Keratinocyte (primary cell): ENCODE measurements around the gene COX7B2.

ENCODE experiments used
- EZH2 ChIP-seq: IDR thresholded peaks from one replicate; pipeline ENCODE4 v1.6.1; 2012; ENCODE audit warnings: inconsistent platforms, mild to moderate bottlenecking, low read length, moderate library complexity
- TF ChIP-seq, protein P1 (sequence below), 3 experiments: IDR thresholded peaks in 1 of 3; conservative IDR thresholded peaks in 1 of 3; optimal IDR thresholded peaks in 1 of 3; 2 replicates in 2 of 3; 3 replicates in 1 of 3; pipeline versions ENCODE3 to v1.5.1; 2011; ENCODE audit warnings: low read length in 3 of 3, mild to moderate bottlenecking in 3 of 3, moderate library complexity in 2 of 3, control low read depth in 1 of 3, inconsistent platforms in 1 of 3; ENCODE audit not compliant: insufficient read depth in 2 of 3; ENCODE audit errors: extremely low read depth in 1 of 3

DNA sequence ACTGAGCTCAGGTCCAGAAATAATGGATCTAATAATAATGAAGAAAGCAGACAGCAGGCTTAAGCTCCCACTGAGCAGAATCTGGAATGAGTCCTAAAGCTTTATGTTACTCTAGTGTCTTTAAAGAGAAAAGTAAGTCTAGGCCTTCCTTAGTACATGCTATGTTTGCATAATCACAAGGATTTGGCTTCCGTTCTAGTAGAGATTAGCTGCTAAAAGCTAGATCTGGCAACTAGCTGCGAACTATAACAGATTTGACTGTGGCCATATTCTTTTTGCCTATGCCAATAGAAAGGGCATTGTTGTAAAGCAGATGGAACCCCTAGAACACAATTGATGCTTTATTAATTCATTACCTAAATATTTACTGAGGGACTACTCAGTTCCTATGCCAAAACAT lies 19.0 kb downstream of the COX7B2 start:
- TF ChIP-seq, protein P1, sequence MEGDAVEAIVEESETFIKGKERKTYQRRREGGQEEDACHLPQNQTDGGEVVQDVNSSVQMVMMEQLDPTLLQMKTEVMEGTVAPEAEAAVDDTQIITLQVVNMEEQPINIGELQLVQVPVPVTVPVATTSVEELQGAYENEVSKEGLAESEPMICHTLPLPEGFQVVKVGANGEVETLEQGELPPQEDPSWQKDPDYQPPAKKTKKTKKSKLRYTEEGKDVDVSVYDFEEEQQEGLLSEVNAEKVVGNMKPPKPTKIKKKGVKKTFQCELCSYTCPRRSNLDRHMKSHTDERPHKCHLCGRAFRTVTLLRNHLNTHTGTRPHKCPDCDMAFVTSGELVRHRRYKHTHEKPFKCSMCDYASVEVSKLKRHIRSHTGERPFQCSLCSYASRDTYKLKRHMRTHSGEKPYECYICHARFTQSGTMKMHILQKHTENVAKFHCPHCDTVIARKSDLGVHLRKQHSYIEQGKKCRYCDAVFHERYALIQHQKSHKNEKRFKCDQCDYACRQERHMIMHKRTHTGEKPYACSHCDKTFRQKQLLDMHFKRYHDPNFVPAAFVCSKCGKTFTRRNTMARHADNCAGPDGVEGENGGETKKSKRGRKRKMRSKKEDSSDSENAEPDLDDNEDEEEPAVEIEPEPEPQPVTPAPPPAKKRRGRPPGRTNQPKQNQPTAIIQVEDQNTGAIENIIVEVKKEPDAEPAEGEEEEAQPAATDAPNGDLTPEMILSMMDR (optimal IDR thresholded peaks at IDR 0.05 in 1 of 3, IDR thresholded peaks at IDR 0.05 in 1 of 3, conservative IDR thresholded peaks at IDR 0.05 in 1 of 3; ENCODE audit: extremely low read depth in 1 of 3, insufficient read depth in 2 of 3, low read length in 3 of 3), result no peak
- no peak for TF ChIP-seq EZH2
